GM12878 (cell line): ENCODE results near the gene ZBTB14. TPM values are rescaled to one million over a fixed set of nuclear protein-coding genes. Genes with fewer than 3 reads are reported as not detected.
A peak's percentile ranks its signal among the peaks of the same experiment; 100 is the strongest.

ENCODE experiments used
- ATAC-seq: fragments of 200-7000 bp; cut with Tn5 transposase; 3 replicates; pipeline ENCODE4 v1.9.1; 2020; ENCODE audit warnings: mild to moderate bottlenecking, moderate library complexity
- BruUV-seq: library from RNA; stranded (reverse); fragments of 400-500 nt; replicated peaks from 2 replicates; lab custom pipeline; 2021; lab: Mats Ljungman, UMichigan
- CTCF ChIA-PET: fragments of 300-600 bp; sonication (Branson Sonifier 250); formaldehyde crosslinking; extraction: SDS; loops from one replicate; lab custom pipeline; 2021; ENCODE audit warnings: inconsistent platforms; lab: Yijun Ruan, JAX
- POLR2A ChIA-PET: fragments of 350-600 bp; formaldehyde crosslinking; extraction: SDS; loops from one replicate; lab custom pipeline; 2021; ENCODE audit warnings: inconsistent platforms; lab: Charles Lee
- RAD21 ChIA-PET: fragments of 300-600 bp; sonication (Branson Sonifier 250); formaldehyde crosslinking; loops from one replicate; lab custom pipeline; 2023; ENCODE audit warnings: antibody characterized with exemption; ENCODE audit not compliant: unreplicated experiment; lab: Charles Lee
- SMC1A ChIA-PET: fragments of 300-600 bp; sonication (Branson Sonifier 250); formaldehyde crosslinking; loops from one replicate; lab custom pipeline; 2023; ENCODE audit not compliant: unreplicated experiment, uncharacterized antibody; lab: Charles Lee
- DNase-seq: peaks from one replicate; pipeline ENCODE4 v3.0.0-alpha.2; 2011; ENCODE audit warnings: low read depth, low spot score
- FAIRE-seq: peaks from 3 replicates; lab custom pipeline; 2011; peaks lifted over from hg19 to GRCh38; lab: Jason Lieb, UNC
- H2AFZ ChIP-seq: 2 replicates; pipeline ENCODE4 v1.6.0; 2011; ENCODE audit warnings: low read depth, low read length, control low read depth; ENCODE audit not compliant: control insufficient read depth
- H3K27ac ChIP-seq: 2 replicates; pipeline ENCODE4 v1.5.1; 2011; ENCODE audit warnings: control low read depth; ENCODE audit not compliant: control insufficient read depth, insufficient read depth
- H3K27me3 ChIP-seq, 2 experiments: replicated peaks in 1 of 2; 2 replicates each; pipeline versions ENCODE4 v1.6.0 to v1.6.1; 2011; ENCODE audit warnings: low read length in 1 of 2; ENCODE audit not compliant: control insufficient read depth in 2 of 2, insufficient read depth in 2 of 2
- H3K36me3 ChIP-seq, 2 experiments: 2 replicates each; pipeline ENCODE4 v1.5.1; 2011; ENCODE audit warnings: low read length in 1 of 2; ENCODE audit not compliant: control insufficient read depth in 2 of 2, insufficient read depth in 2 of 2
- H3K4me1 ChIP-seq: 2 replicates; pipeline ENCODE4 v1.6.1; 2011; ENCODE audit warnings: mild to moderate bottlenecking, low read length, moderate library complexity, mixed read lengths; ENCODE audit not compliant: control insufficient read depth, insufficient read depth
- H3K4me2 ChIP-seq: 2 replicates; pipeline ENCODE4 v1.6.0; 2011; ENCODE audit warnings: control low read depth; ENCODE audit not compliant: control insufficient read depth, insufficient read depth
- H3K4me3 ChIP-seq: fragments of 200-600 bp; sonication (generic); 2 replicates; pipeline ENCODE4 v1.5.1; 2016
- H3K79me2 ChIP-seq: 2 replicates; pipeline ENCODE4 v1.6.0; 2011; ENCODE audit warnings: low read length; ENCODE audit not compliant: control insufficient read depth, insufficient read depth
- H3K9ac ChIP-seq: 2 replicates; pipeline ENCODE4 v1.8.0; 2011; ENCODE audit warnings: low read length, control low read depth, mixed read lengths; ENCODE audit not compliant: control insufficient read depth, insufficient read depth
- H3K9me3 ChIP-seq: replicated peaks from 3 replicates; pipeline ENCODE4 v1.5.1; 2011; ENCODE audit warnings: mild to moderate bottlenecking, low read length; ENCODE audit not compliant: control insufficient read depth, insufficient read depth
- H4K20me1 ChIP-seq: 2 replicates; pipeline ENCODE4 v1.6.0; 2011; ENCODE audit not compliant: control insufficient read depth, insufficient read depth
- BHLHE40 ChIP-seq, 2 experiments: fragments of 450-650 bp in 1 of 2; IDR thresholded peaks; 2 replicates each; pipeline ENCODE4 v1.6.1; 2011 to 2017; ENCODE audit warnings: low read depth in 2 of 2, borderline replicate concordance in 1 of 2, improper control_type of control experiment in 1 of 2, low read length in 1 of 2, mild to moderate bottlenecking in 1 of 2
- BRCA1 ChIP-seq: IDR thresholded peaks from 2 replicates; pipeline ENCODE4 v1.6.1; 2011; ENCODE audit warnings: low read depth, low read length, improper control_type of control experiment
- HDAC6 ChIP-seq: fragments of 200-600 bp; sonication (generic); IDR thresholded peaks from one replicate; pipeline ENCODE4 v1.8.0; 2017; ENCODE audit warnings: antibody characterized with exemption; ENCODE audit not compliant: unreplicated experiment
- JUNB ChIP-seq: IDR thresholded peaks from 2 replicates; pipeline ENCODE4 v1.6.1; 2016; ENCODE audit warnings: antibody characterized with exemption, mild to moderate bottlenecking
- LARP7 ChIP-seq: fragments of 450-650 bp; IDR thresholded peaks from 2 replicates; pipeline ENCODE4 v1.6.1; 2017; ENCODE audit warnings: mild to moderate bottlenecking
- MEF2B ChIP-seq: fragments of 450-650 bp; IDR thresholded peaks from 2 replicates; pipeline ENCODE4 v1.6.1; 2018; ENCODE audit warnings: mild to moderate bottlenecking, moderate library complexity; ENCODE audit not compliant: partially characterized antibody, poor library complexity, severe bottlenecking
- NR2C1 ChIP-seq: fragments of 450-650 bp; IDR thresholded peaks from 2 replicates; pipeline ENCODE4 v1.6.1; 2017; ENCODE audit warnings: antibody characterized with exemption, mild to moderate bottlenecking, moderate library complexity
- RCOR1 ChIP-seq: conservative IDR thresholded peaks from 2 replicates; pipeline ENCODE4 v1.6.1; 2012; ENCODE audit warnings: low read depth, low read length, improper control_type of control experiment
- SIN3A ChIP-seq: IDR thresholded peaks from 2 replicates; pipeline ENCODE4 v1.6.1; 2012; ENCODE audit warnings: low read depth, low read length, improper control_type of control experiment
- STAT3 ChIP-seq: IDR thresholded peaks from 2 replicates; pipeline ENCODE4 v1.6.1; 2011; ENCODE audit warnings: low read depth, low read length, improper control_type of control experiment
- ZNF622 ChIP-seq: fragments of 450-650 bp; IDR thresholded peaks from 2 replicates; pipeline ENCODE4 v1.6.1; 2017; ENCODE audit warnings: mild to moderate bottlenecking, inconsistent platforms
- WGBS: methylation state at CpG from one replicate; pipeline ENCODE4 v1.1.6; 2016; ENCODE audit warnings: low lambda C conversion rate; ENCODE audit not compliant: insufficient replicate concordance, insufficient coverage; ENCODE audit errors: missing lambda C conversion rate; 5-methylcytosine and 5-hydroxymethylcytosine counted together
- in situ Hi-C: fragments of 300-500 bp; cut with MboI; formaldehyde crosslinking; loops from 9 replicates; pipeline ENCODE4 v1.14.3; 2018; ENCODE audit warnings: mixed read lengths
- intact Hi-C: fragments of 100-400 bp; cut with micrococcal nuclease; formaldehyde crosslinking; loops from one replicate; pipeline ENCODE4 v1.14.2; 2022; ENCODE audit not compliant: unreplicated experiment
- polyA plus RNA-seq, 11 experiments: library from polyadenylated mRNA; depleted of rRNA in 4 of 11; unstranded in 6 of 11; stranded (reverse) in 5 of 11; fragments of >200 nt; fragmentation: Nextera tagmentation in 4 of 11; fragmentation: Illumina TruSeq in 1 of 11; extraction: Ambion mirVana in 4 of 11; extraction: Trizol in 1 of 11; gene quantifications; 1 replicate in 1 of 11; 2 replicates in 10 of 11; pipeline versions ENCODE4 v1.2.1 to v1.2.3, GENCODE V29; 2011 to 2016; ENCODE audit warnings: inconsistent platforms in 2 of 11, missing spikeins in 2 of 11, low read depth in 1 of 11
- total RNA-seq, 4 experiments: library from RNA; depleted of rRNA in 3 of 4; stranded (reverse); fragments of >200 nt in 3 of 4; fragmentation: Illumina TruSeq in 1 of 4; extraction: Trizol in 1 of 4; gene quantifications; 2 replicates each; pipeline versions ENCODE4 v1.2.1 to v1.2.3, GENCODE V29; 2013 to 2021

Gene ZBTB14
- total and polyA plus RNA-seq, 10 of the 15 experiments (the other 5 are each of a cell fraction or from before 2014, with no cell fraction given), result 4.4 to 21.2 (median 11.1) TPM

- ATAC-seq, result no peak
Observed at GRCh38 chr18:5294113-5294456, 1.4 kb downstream of the ZBTB14 start.

GRCh38 chr18:5288517-5288935 lies 7.0 kb downstream of the ZBTB14 start:
- ChIA-PET SMC1A (interaction anchor here (0.7 to 2.0 kb wide), 4 partner anchors 9 to 51 kb away, joined by 3 to 5 read pairs (median 4); no protein-coding TSS in a partner anchor), CTCF (no interaction called here), POLR2A (interaction anchor here (1.4 kb wide), 1 partner anchor 51 kb away, joined by 6 read pairs; no protein-coding TSS in a partner anchor), RAD21 (no interaction called here)
- H4K20me1 ChIP-seq, result no peaks in the 10 kb centered on the region
- intact Hi-C loops, result no loop called here
- H3K27me3 ChIP-seq, result no peaks in the 10 kb centered on the region
- H2AFZ ChIP-seq, result no peak overlapping the region
- ATAC-seq (peak; percentile 65), FAIRE-seq (no peak), DNase-seq (no peak)
- no peak overlapping the region for H3K27ac ChIP-seq
- no peak overlapping the region for H3K9ac ChIP-seq
- no peaks in the 10 kb centered on the region for H3K4me1 ChIP-seq
- in situ Hi-C loops, result no loop called here
- 3% methylated on average over 2 of the region's 2 CpGs for WGBS
- H3K79me2 ChIP-seq, result no peaks in the 10 kb centered on the region; the same call in 1 of the 2 replicates
- BruUV-seq, result no TSS peak
- no peak overlapping the region for H3K4me2 ChIP-seq
- H3K36me3 ChIP-seq, result peaks cover 0 to 8% of the 10 kb centered on the region in 2 experiments; a peak in 2 of 4 replicates
- H3K9me3 ChIP-seq, result no peaks in the 10 kb centered on the region
- no peak overlapping the region for H3K4me3 ChIP-seq
- TF ChIP-seq MEF2B (peak; percentile 15), ZNF622 (no peak), BRCA1 (no peak), LARP7 (no peak), NR2C1 (no peak), JUNB (no peak), HDAC6 (no peak), STAT3 (no peak), SIN3A (no peak), BHLHE40 (IDR thresholded peaks at IDR 0.05; ENCODE audit: borderline replicate concordance in 1 of 2, low read depth in 2 of 2, low read length in 1 of 2) (0 out of 4 replicates have a peak, but pooled peaks of 1 of the 2 experiments have one; percentile 6)

More at GRCh38 chr18:5294113-5294456, 1.4 kb downstream of the ZBTB14 start:
- DNase-seq (no peak), FAIRE-seq (peak; percentile 18)
- Histone ChIP-seq H3K27ac (peak overlapping the region; percentile 77), H3K4me2 (peak overlapping the region; percentile 92), H2AFZ (peak overlapping the region; percentile 39), H4K20me1 (no peaks in the 10 kb centered on the region), H3K27me3 (peaks cover 0 to 1% of the 10 kb centered on the region in 2 experiments; a peak in 2 of 4 replicates), H3K9ac (peak overlapping the region; percentile 71), H3K36me3 (peaks cover 0 to 8% of the 10 kb centered on the region in 2 experiments; a peak in 2 of 4 replicates), H3K4me3 (peak overlapping the region; percentile 96), H3K9me3 (no peaks in the 10 kb centered on the region), H3K4me1 (peaks cover 5% of the 10 kb centered on the region; the same call in 1 of the 2 replicates), H3K79me2 (peaks cover 9% of the 10 kb centered on the region)
- CTCF ChIA-PET, result interaction anchor here (0.9 to 1.8 kb wide), 4 partner anchors 9 to 57 kb away, joined by 3 to 4 read pairs (median 4); no protein-coding TSS in a partner anchor
- intact Hi-C loops, result no loop called here
- SMC1A ChIA-PET, result interaction anchor here (0.7 to 1.6 kb wide), 4 partner anchors 51 to 1024 kb away, joined by 3 to 6 read pairs (median 3); no protein-coding TSS in a partner anchor
- RAD21 ChIA-PET, result interaction anchor here (4.7 kb wide), 1 partner anchor 57 kb away, joined by 33 read pairs; no protein-coding TSS in a partner anchor
- POLR2A ChIA-PET, result interaction anchor here (0.6 to 4.9 kb wide), 3 partner anchors 11 to 1835 kb away, joined by 3 to 51 read pairs (median 6); no protein-coding TSS in a partner anchor
- 67% methylated on average over 5 of the region's 5 CpGs for WGBS
- no TSS peak for BruUV-seq
- in situ Hi-C loops, result loop anchor here (5.0 kb wide), 1 partner anchor 57 kb away; no protein-coding TSS in a partner anchor
- TF ChIP-seq RCOR1, result no peak
